Keratinocyte (primary cell): ENCODE results near the gene SUV39H1.

Source experiments
- CTCF ChIP-seq, 3 experiments: IDR thresholded peaks in 1 of 3; conservative IDR thresholded peaks in 1 of 3; optimal IDR thresholded peaks in 1 of 3; 2 replicates in 2 of 3; 3 replicates in 1 of 3; pipeline versions ENCODE3 to v1.5.1; 2011; ENCODE audit warnings: low read length in 3 of 3, mild to moderate bottlenecking in 3 of 3, moderate library complexity in 2 of 3, control low read depth in 1 of 3, inconsistent platforms in 1 of 3; ENCODE audit not compliant: insufficient read depth in 2 of 3; ENCODE audit errors: extremely low read depth in 1 of 3
- EZH2 ChIP-seq: IDR thresholded peaks from one replicate; pipeline ENCODE4 v1.6.1; 2012; ENCODE audit warnings: inconsistent platforms, mild to moderate bottlenecking, low read length, moderate library complexity

GRCh38 chrX:48736303-48736702, 39.8 kb downstream of the SUV39H1 start:
- TF ChIP-seq CTCF (optimal IDR thresholded peaks at IDR 0.05 in 1 of 3, IDR thresholded peaks at IDR 0.05 in 1 of 3, conservative IDR thresholded peaks at IDR 0.05 in 1 of 3; ENCODE audit: extremely low read depth in 1 of 3, insufficient read depth in 2 of 3, low read length in 3 of 3) (no peak), EZH2 (no peak)
